SK-N-SH (cell line): ENCODE results near the gene ARID1B. TPM values are rescaled to one million over a fixed set of nuclear protein-coding genes. Genes with fewer than 3 reads are reported as not detected.

Experiments
- CTCF ChIA-PET: fragments of 300-600, 350-600 bp; formaldehyde crosslinking; extraction: SDS; loops from one replicate; lab custom pipeline; 2021; lab: Yijun Ruan, JAX
- POLR2A ChIA-PET: fragments of 350-600 bp; sonication (Branson Sonifier 250); formaldehyde crosslinking; extraction: SDS; loops from one replicate; lab custom pipeline; 2020; ENCODE audit warnings: antibody characterized with exemption, inconsistent platforms; lab: Yijun Ruan, JAX
- DNase-seq: peaks from one replicate; pipeline ENCODE4 v3.0.0; 2012
- H2AFZ ChIP-seq: fragments of 200-600 bp; sonication (generic); 2 replicates; pipeline ENCODE4 v1.8.1; 2016; ENCODE audit warnings: antibody characterized with exemption, mild to moderate bottlenecking, low read depth
- H3F3A ChIP-seq: fragments of 200-600 bp; sonication (generic); replicated peaks from 2 replicates; pipeline ENCODE3; 2016; ENCODE audit warnings: antibody characterized with exemption, mild to moderate bottlenecking; ENCODE audit not compliant: insufficient read depth
- H3K27ac ChIP-seq, 2 experiments: fragments of 200-500 bp in 1 of 2; fragments of 200-600 bp in 1 of 2; sonication (Bioruptor generic) in 1 of 2; sonication (generic), shearing (Covaris generic) in 1 of 2; 2 replicates each; pipeline versions ENCODE4 v1.5.1 to v1.6.1; 2014 to 2016; ENCODE audit warnings: low read depth in 2 of 2, inconsistent platforms in 1 of 2, low read length in 1 of 2, mild to moderate bottlenecking in 1 of 2, mixed read lengths in 1 of 2
- H3K27me3 ChIP-seq: fragments of 200-600 bp; sonication (generic), shearing (Covaris generic); 2 replicates; pipeline ENCODE4 v1.6.1; 2016; ENCODE audit warnings: mixed run types; ENCODE audit not compliant: insufficient read depth
- H3K36me3 ChIP-seq, 2 experiments: fragments of 200-500 bp in 1 of 2; fragments of 200-600 bp in 1 of 2; sonication (Bioruptor generic) in 1 of 2; sonication (generic) in 1 of 2; replicated peaks in 1 of 2; 2 replicates each; pipeline versions ENCODE3 to v1.5.1; 2014 to 2016; ENCODE audit warnings: low read length in 1 of 2, mild to moderate bottlenecking in 1 of 2; ENCODE audit not compliant: insufficient read depth in 2 of 2, control insufficient read depth in 1 of 2
- H3K4me1 ChIP-seq, 2 experiments: fragments of 200-500 bp in 1 of 2; fragments of 200-600 bp in 1 of 2; sonication (Bioruptor generic) in 1 of 2; sonication (generic), shearing (Covaris generic) in 1 of 2; 2 replicates each; pipeline versions ENCODE4 v1.5.1 to v1.6.1; 2014 to 2016; ENCODE audit warnings: low read depth in 1 of 2, low read length in 1 of 2, mixed run types in 1 of 2; ENCODE audit not compliant: insufficient read depth in 2 of 2, control insufficient read depth in 1 of 2
- H3K4me2 ChIP-seq: fragments of 200-600 bp; sonication (generic), shearing (Covaris generic); 2 replicates; pipeline ENCODE4 v1.6.1; 2017; ENCODE audit warnings: mixed run types
- H3K4me3 ChIP-seq, 2 experiments: fragments of 200-500 bp in 1 of 2; fragments of 200-600 bp in 1 of 2; sonication (Bioruptor generic) in 1 of 2; sonication (generic), shearing (Covaris generic) in 1 of 2; 2 replicates each; pipeline versions ENCODE4 v1.5.1 to v1.8.1; 2014 to 2016; ENCODE audit warnings: low read depth in 2 of 2, inconsistent platforms in 1 of 2, low read length in 1 of 2, mild to moderate bottlenecking in 1 of 2, mixed read lengths in 1 of 2, moderate library complexity in 1 of 2
- H3K79me2 ChIP-seq: fragments of 200-600 bp; sonication (generic); 2 replicates; pipeline ENCODE4 v1.8.1; 2017; ENCODE audit warnings: mild to moderate bottlenecking; ENCODE audit not compliant: insufficient read depth
- H3K9ac ChIP-seq: fragments of 200-600 bp; sonication (generic); 2 replicates; pipeline ENCODE4 v1.6.1; 2017; ENCODE audit warnings: mixed run types
- H3K9me2 ChIP-seq: fragments of 200-600 bp; sonication (generic); 2 replicates; pipeline ENCODE4 v1.6.1; 2017; ENCODE audit warnings: mixed run types
- H3K9me3 ChIP-seq: fragments of 200-600 bp; sonication (generic); 2 replicates; pipeline ENCODE4 v1.6.1; 2017; ENCODE audit warnings: mixed run types, mild to moderate bottlenecking, moderate library complexity
- H4K20me1 ChIP-seq: fragments of 200-600 bp; sonication (generic); 2 replicates; pipeline ENCODE4 v1.6.1; 2017; ENCODE audit warnings: mild to moderate bottlenecking, mixed run types; ENCODE audit not compliant: insufficient read depth
- ELF1 ChIP-seq: IDR thresholded peaks from 2 replicates; pipeline ENCODE4 v1.4.0; 2012
- FOXM1 ChIP-seq: IDR thresholded peaks from 2 replicates; pipeline ENCODE4 v1.4.0; 2012; ENCODE audit warnings: low read depth, mild to moderate bottlenecking
- GABPA ChIP-seq: IDR thresholded peaks from 2 replicates; pipeline ENCODE4 v1.4.0; 2012; ENCODE audit warnings: low read depth, mild to moderate bottlenecking
- MAX ChIP-seq: IDR thresholded peaks from 2 replicates; pipeline ENCODE4 v1.4.0; 2012; ENCODE audit warnings: low read depth
- REST ChIP-seq: IDR thresholded peaks from 2 replicates; pipeline ENCODE4 v1.6.1; 2012; ENCODE audit warnings: mild to moderate bottlenecking, low read depth, low read length, moderate library complexity
- RFX5 ChIP-seq: IDR thresholded peaks from 2 replicates; pipeline ENCODE4 v1.6.1; 2012; ENCODE audit warnings: mild to moderate bottlenecking, improper control_type of control experiment, low read length
- TCF12 ChIP-seq: IDR thresholded peaks from 2 replicates; pipeline ENCODE4 v1.4.0; 2012
- TEAD4 ChIP-seq: IDR thresholded peaks from 2 replicates; pipeline ENCODE4 v1.4.0; 2012; ENCODE audit warnings: mild to moderate bottlenecking, borderline replicate concordance; ENCODE audit not compliant: insufficient read depth
- USF2 ChIP-seq: fragments of 150-350 bp; IDR thresholded peaks from 2 replicates; pipeline ENCODE4 v1.6.1; 2017; ENCODE audit warnings: antibody characterized with exemption, low read length, low read depth, borderline replicate concordance
- YY1 ChIP-seq: IDR thresholded peaks from 2 replicates; pipeline ENCODE4 v1.4.0; 2012; ENCODE audit warnings: low read depth, mild to moderate bottlenecking
- WGBS: methylation state at CpG from one replicate; pipeline ENCODE4 v1.1.6; 2017; ENCODE audit warnings: low lambda C conversion rate; 5-methylcytosine and 5-hydroxymethylcytosine counted together
- polyA plus RNA-seq, 3 experiments: library from polyadenylated mRNA; depleted of rRNA; stranded (reverse); fragments of >200 nt; gene quantifications; 2 replicates each; pipeline ENCODE4 v1.2.3, GENCODE V29; 2012
- TF ChIP-seq, protein P1 (sequence below): IDR thresholded peaks from 2 replicates; pipeline ENCODE4 v1.4.0; 2012; ENCODE audit warnings: low read depth, borderline replicate concordance

Gene ARID1B
- polyA plus RNA-seq, 1 of the 3 experiments (the other 2 are of a cell fraction), result 13.6 TPM

DNA sequence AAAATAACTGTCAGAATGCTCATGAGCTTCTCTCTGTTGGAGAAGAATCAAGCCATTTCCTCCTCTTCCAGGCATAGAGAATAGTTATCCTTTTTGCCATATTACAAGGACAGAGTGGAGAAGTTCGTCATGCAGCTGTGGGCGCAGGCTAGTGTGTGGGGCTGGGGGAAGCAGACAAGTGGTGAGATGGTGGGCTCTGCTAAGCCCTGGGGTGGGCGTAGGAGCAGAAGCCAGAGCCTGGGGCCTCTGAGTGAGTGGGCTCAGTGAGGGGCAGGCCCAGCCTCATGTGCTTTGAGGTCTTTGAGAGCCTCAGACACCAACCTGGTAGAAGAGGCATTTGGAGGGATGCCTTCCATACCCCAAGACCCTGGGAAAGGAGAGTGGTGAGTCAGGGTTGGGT lies 19.4 kb downstream of the ARID1B start:
- Histone ChIP-seq H3K9me2 (no peaks in the 10 kb centered on the region), H3K4me2 (no peak overlapping the region), H3K27me3 (no peaks in the 10 kb centered on the region), H3K27ac (no peak overlapping the region), H2AFZ (no peak overlapping the region), H3K9ac (no peak overlapping the region), H3F3A (no peaks in the 10 kb centered on the region), H4K20me1 (peaks cover 97% of the 10 kb centered on the region), H3K79me2 (peaks cover 100% of the 10 kb centered on the region), H3K4me1 (peaks cover 0 to 12% of the 10 kb centered on the region in 2 experiments; a peak in 2 of 4 replicates), H3K36me3 (no peaks in the 10 kb centered on the region), H3K4me3 (no peak overlapping the region), H3K9me3 (no peaks in the 10 kb centered on the region)
- no peak for DNase-seq
- ChIA-PET CTCF (interaction anchor here (0.9 to 1.1 kb wide), 2 partner anchors 8 to 13 kb away, joined by 3 to 8 read pairs; no protein-coding TSS in a partner anchor), POLR2A (no interaction called here)
- 95% methylated on average over 3 of the region's 3 CpGs for WGBS
- TF ChIP-seq FOXM1 (no peak), TEAD4 (no peak), YY1 (no peak), TCF12 (no peak), GABPA (no peak), USF2 (no peak)
- TF ChIP-seq, protein P1, sequence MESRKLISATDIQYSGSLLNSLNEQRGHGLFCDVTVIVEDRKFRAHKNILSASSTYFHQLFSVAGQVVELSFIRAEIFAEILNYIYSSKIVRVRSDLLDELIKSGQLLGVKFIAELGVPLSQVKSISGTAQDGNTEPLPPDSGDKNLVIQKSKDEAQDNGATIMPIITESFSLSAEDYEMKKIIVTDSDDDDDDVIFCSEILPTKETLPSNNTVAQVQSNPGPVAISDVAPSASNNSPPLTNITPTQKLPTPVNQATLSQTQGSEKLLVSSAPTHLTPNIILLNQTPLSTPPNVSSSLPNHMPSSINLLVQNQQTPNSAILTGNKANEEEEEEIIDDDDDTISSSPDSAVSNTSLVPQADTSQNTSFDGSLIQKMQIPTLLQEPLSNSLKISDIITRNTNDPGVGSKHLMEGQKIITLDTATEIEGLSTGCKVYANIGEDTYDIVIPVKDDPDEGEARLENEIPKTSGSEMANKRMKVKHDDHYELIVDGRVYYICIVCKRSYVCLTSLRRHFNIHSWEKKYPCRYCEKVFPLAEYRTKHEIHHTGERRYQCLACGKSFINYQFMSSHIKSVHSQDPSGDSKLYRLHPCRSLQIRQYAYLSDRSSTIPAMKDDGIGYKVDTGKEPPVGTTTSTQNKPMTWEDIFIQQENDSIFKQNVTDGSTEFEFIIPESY, result no peak

DNA sequence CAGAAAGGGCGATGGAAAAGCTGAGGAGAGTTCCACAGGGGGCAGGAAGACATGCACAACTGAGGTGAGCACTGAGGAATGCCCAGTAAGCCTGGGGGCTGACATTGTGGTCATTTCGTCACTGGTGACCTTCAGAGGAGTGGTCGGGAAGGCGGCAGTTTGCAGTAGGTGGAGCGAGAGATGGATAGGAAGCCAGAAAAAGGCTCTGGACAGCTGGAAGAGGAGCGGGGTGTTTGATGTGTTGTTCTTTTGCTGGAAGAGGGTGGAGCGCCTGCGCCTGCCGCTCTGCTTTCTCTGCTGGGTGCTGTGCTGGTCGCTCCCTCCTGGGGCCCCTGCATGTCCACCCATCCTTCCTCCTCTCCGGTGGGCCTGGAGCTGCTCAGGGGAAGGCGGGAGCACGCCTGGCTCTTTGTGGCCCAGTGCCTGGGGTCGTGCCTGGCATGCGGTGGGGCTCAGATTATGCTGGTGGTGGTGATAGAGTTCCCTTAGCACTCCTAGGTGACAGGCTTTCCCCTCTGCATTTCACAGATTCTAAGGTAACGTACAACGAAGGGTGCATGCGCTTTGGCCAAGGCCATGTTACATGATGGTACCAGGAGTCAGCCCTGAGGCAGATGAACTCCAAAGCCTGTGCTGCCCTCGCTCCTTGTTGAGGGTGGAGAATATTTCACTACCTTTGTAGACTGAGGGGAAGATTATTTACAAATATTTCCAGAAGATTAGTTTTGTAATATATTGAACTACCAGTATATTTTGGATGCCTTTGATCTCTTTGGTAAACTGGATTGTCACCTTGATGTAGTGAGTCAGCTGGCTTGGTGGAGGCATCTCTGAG lies 20.9 kb downstream of the ARID1B start:
- peaks cover 0 to 12% of the 10 kb centered on the region in 2 experiments; a peak in 2 of 4 replicates for H3K4me1 ChIP-seq
- H3K27me3 ChIP-seq, result no peaks in the 10 kb centered on the region
- no peaks in the 10 kb centered on the region for H3K9me3 ChIP-seq
- no peak for TF ChIP-seq MAX
- TF ChIP-seq ELF1, result no peak
- no peak for TF ChIP-seq FOXM1
- no peak for TF ChIP-seq REST
- no peak for TF ChIP-seq RFX5
- TF ChIP-seq, all 33 proteins: peak for 0
- Histone ChIP-seq H3K9me2 (no peaks in the 10 kb centered on the region), H3K79me2 (peaks cover 100% of the 10 kb centered on the region), H3K9ac (no peak overlapping the region), H4K20me1 (peaks cover 95% of the 10 kb centered on the region), H3K4me3 (no peak overlapping the region), H3K36me3 (no peaks in the 10 kb centered on the region), H3F3A (no peaks in the 10 kb centered on the region), H3K27ac (no peak overlapping the region), H3K4me2 (no peak overlapping the region), H2AFZ (no peak overlapping the region)
- no peak for DNase-seq
- 98% methylated on average over 14 of the region's 19 CpGs for WGBS
- CTCF ChIA-PET, result interaction anchor here (0.9 kb wide), 1 partner anchor 236 kb away, joined by 3 read pairs; no protein-coding TSS in a partner anchor
- POLR2A ChIA-PET, result no interaction called here
